Body of pancreas (tissue), 4 donors: ENCODE measurements around the gene NCOR1. TPM values are rescaled to one million over a fixed set of nuclear protein-coding genes. Genes with fewer than 3 reads are reported as not detected.
A peak's percentile ranks its signal among the peaks of the same experiment; 100 is the strongest.

Experiments
- ATAC-seq: fragments of 150-250 bp; one replicate; pipeline ENCODE4 v1.9.1; 2016
- DNase-seq, 4 donors: peaks; one replicate each; pipeline ENCODE4 v3.0.0-alpha.2; 2019
- H3K27ac ChIP-seq, 4 donors: fragments of 200-600 bp; sonication (generic); 1 replicate in 3 of 4; 2 replicates in 1 of 4; pipeline versions ENCODE4 v1.5.1 to v1.6.1; 2016 to 2019; ENCODE audit warnings: mild to moderate bottlenecking in 1 of 4, mixed read lengths in 1 of 4, moderate library complexity in 1 of 4
- H3K27me3 ChIP-seq, 2 donors: fragments of 200-600 bp; sonication (generic); one replicate each; pipeline ENCODE4 v1.6.0; 2016; ENCODE audit warnings: mild to moderate bottlenecking in 1 of 2
- H3K36me3 ChIP-seq, 2 donors: fragments of 200-600 bp; sonication (generic); replicated peaks in 1 of 2; 2 replicates each; pipeline ENCODE4 v1.5.1; 2016; ENCODE audit warnings: low read depth in 2 of 2; ENCODE audit not compliant: insufficient read depth in 1 of 2
- H3K4me1 ChIP-seq: fragments of 200-600 bp; sonication (generic); one replicate; pipeline ENCODE4 v1.6.0; 2016
- H3K4me3 ChIP-seq, 2 donors: fragments of 200-600 bp; sonication (generic); 1 replicate in 1 of 2; 2 replicates in 1 of 2; pipeline ENCODE4 v1.5.1; 2016 to 2019
- H3K9me3 ChIP-seq, 3 donors: fragments of 200-600 bp; sonication (generic); 1 replicate in 2 of 3; 2 replicates in 1 of 3; pipeline ENCODE4 v1.5.1; 2016
- CTCF ChIP-seq, 7 experiments: fragments of 450-650 bp in 4 of 7; fragments of 200-600 bp in 3 of 7; sonication (generic) in 3 of 7; IDR thresholded peaks; one replicate each; pipeline ENCODE4 v1.5.1; 2016 to 2019; ENCODE audit warnings: antibody characterized with exemption in 7 of 7
- POLR2A ChIP-seq, 3 donors: fragments of 450-650 bp; IDR thresholded peaks; one replicate each; pipeline ENCODE4 v1.6.1; 2016; ENCODE audit warnings: antibody characterized with exemption in 3 of 3, mild to moderate bottlenecking in 2 of 3
- WGBS, 2 donors: methylation state at CpG; one replicate each; pipeline ENCODE4 v1.1.5; 2017; 5-methylcytosine and 5-hydroxymethylcytosine counted together
- intact Hi-C: fragments of 100-400 bp; cut with DNase I; formaldehyde crosslinking; loops from one replicate; pipeline ENCODE4 v1.15.1; 2023
- total RNA-seq, 2 donors: library from RNA; depleted of rRNA; stranded (reverse); fragments of >200 nt; gene quantifications; one replicate each; pipeline ENCODE4 v1.1.0, GENCODE V29; 2016

NCOR1 gene
- total RNA-seq, 2 donors from 2014 or later = 120 to 230 TPM

- DNase-seq (no peak), ATAC-seq (no peak)
- peaks cover 5 to 35% of the 10 kb centered on the region in 2 donors for H3K36me3 ChIP-seq
- no peaks in the 10 kb centered on the region for H3K27me3 ChIP-seq
- intact Hi-C loops = no loop called here
- WGBS, 2 donors = 92 to 95% methylated on average over 7 of the region's 7 CpGs
- H3K9me3 ChIP-seq = no peaks in the 10 kb centered on the region
- TF ChIP-seq POLR2A (IDR thresholded peaks at IDR 0.05) = no peak
- TF ChIP-seq CTCF (IDR thresholded peaks at IDR 0.05) = no peak
- no peaks in the 10 kb centered on the region for H3K4me1 ChIP-seq
- no peak overlapping the region for H3K4me3 ChIP-seq
- H3K27ac ChIP-seq = no peak overlapping the region
These were observed 181.5 kb downstream of the NCOR1 start for GRCh38 chr17:16033729-16034349.

- TF ChIP-seq POLR2A (IDR thresholded peaks at IDR 0.05) (no peak), CTCF (IDR thresholded peaks at IDR 0.05) (peak in 1 of 7 experiments; percentile 16)
- Histone ChIP-seq H3K27me3 (no peaks in the 10 kb centered on the region), H3K27ac (peak overlapping the region in 3 of 4 donors; percentile 17 to 50 (median 48)), H3K4me3 (no peak overlapping the region), H3K36me3 (peaks cover 4 to 43% of the 10 kb centered on the region in 2 donors), H3K9me3 (no peaks in the 10 kb centered on the region), H3K4me1 (peaks cover 9% of the 10 kb centered on the region)
- DNase-seq = peak in 2 of 4 donors; percentile 32 to 37
- WGBS, 2 donors = 83 to 88% methylated on average over 5 of the region's 5 CpGs
- intact Hi-C loops = no loop called here
- peak; percentile 67 for ATAC-seq
These were observed 187.4 kb downstream of the NCOR1 start for GRCh38 chr17:16027708-16028584.

- 89 to 91% methylated on average over 5 of the region's 5 CpGs for WGBS, 2 donors
- Histone ChIP-seq H3K4me1 (peaks cover 9% of the 10 kb centered on the region), H3K36me3 (peaks cover 0 to 33% of the 10 kb centered on the region in 2 donors), H3K4me3 (no peak overlapping the region), H3K27me3 (no peaks in the 10 kb centered on the region), H3K27ac (peak overlapping the region in 1 of 4 donors; percentile 17), H3K9me3 (no peaks in the 10 kb centered on the region)
- DNase-seq (no peak), ATAC-seq (no peak)
- intact Hi-C loops = no loop called here
- no peak for TF ChIP-seq CTCF (IDR thresholded peaks at IDR 0.05)
- TF ChIP-seq POLR2A (IDR thresholded peaks at IDR 0.05) = no peak
These were observed 188.4 kb downstream of the NCOR1 start for GRCh38 chr17:16026895-16027294.

GRCh38 chr17:16025202-16025601 is 190.1 kb downstream of the NCOR1 start:
- DNase-seq (no peak), ATAC-seq (no peak)
- Histone ChIP-seq H3K27ac (no peak overlapping the region), H3K9me3 (no peaks in the 10 kb centered on the region), H3K36me3 (peaks cover 0 to 29% of the 10 kb centered on the region in 2 donors), H3K4me3 (no peak overlapping the region), H3K4me1 (peaks cover 9% of the 10 kb centered on the region), H3K27me3 (no peaks in the 10 kb centered on the region)
- 93 to 95% methylated on average over 1 of the region's 1 CpG for WGBS, 2 donors
- TF ChIP-seq POLR2A (IDR thresholded peaks at IDR 0.05) (no peak), CTCF (IDR thresholded peaks at IDR 0.05) (no peak)
- intact Hi-C loops = no loop called here
